ENCODE measurements around the gene PREX1. TPM values are rescaled to one million over a fixed set of nuclear protein-coding genes. Genes with fewer than 3 reads are reported as not detected.
A peak's percentile ranks its signal among the peaks of the same experiment; 100 is the strongest.

The PREX1 gene
- polyA plus RNA-seq, 1 donor (not counting 4 experiments of a cell fraction or from before 2014, with no cell fraction given) = 0.22 TPM

DNA sequence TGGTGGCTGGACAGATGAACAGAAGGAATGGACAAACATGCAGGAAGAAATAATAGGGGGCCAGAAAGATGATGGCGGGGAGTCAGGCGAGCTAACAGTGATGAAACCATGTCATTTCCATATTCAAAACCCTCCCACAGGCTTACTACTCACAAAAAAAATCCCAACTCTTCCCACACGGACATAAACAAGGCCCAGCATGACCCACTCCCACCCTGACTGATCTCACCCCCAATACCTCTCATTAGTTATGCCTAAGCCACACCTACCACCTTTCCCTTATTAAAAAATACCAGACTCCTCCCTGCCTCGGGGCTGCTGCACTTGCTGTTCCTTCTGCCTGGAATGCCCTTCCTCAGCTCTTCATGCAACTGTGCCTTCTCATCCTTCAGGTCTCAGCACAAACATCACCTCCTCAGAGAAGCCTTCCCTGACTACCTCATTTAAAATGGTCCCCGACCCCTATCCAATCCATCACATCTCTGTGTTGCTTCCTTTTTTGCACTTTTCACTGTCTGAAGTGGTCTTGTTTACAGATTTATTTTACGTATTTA, 145.8 kb downstream of the PREX1 start:
- H3K4me2 ChIP-seq (ENCODE audit: control insufficient read depth, extremely low read depth, insufficient read depth, low read depth, low read length) = no peak overlapping the region
- H3K27me3 ChIP-seq (ENCODE audit: control insufficient read depth, extremely low read depth, insufficient read depth, low read length) = peaks cover 13% of the 10 kb centered on the region
- dilution Hi-C loops (cut with MboI; ENCODE audit: extremely low pct_ligation_motif_present, low sequenced_read_pairs) = no loop called here
- H3K9ac ChIP-seq (ENCODE audit: control insufficient read depth, extremely low read depth, insufficient read depth, low read length) = no peak overlapping the region
- no peak for DNase-seq (ENCODE audit: low read depth, low spot score)
- no peaks in the 10 kb centered on the region for H4K20me1 ChIP-seq (ENCODE audit: control insufficient read depth, extremely low read depth, insufficient read depth, low read length)
- no peak overlapping the region for H3K27ac ChIP-seq (ENCODE audit: control insufficient read depth, insufficient read depth, low read length)
- H3K4me3 ChIP-seq (ENCODE audit: control insufficient read depth in 2 of 3, extremely low read depth in 1 of 3, insufficient read depth in 2 of 3, low read depth in 1 of 3, low read length in 3 of 3) = no peak overlapping the region
- H2AFZ ChIP-seq (ENCODE audit: control insufficient read depth, low read length) = no peak overlapping the region
- H3K9me3 ChIP-seq (ENCODE audit: control insufficient read depth, low read depth, low read length) = no peaks in the 10 kb centered on the region
- H3K79me2 ChIP-seq (ENCODE audit: control insufficient read depth, insufficient read depth, low read length) = no peaks in the 10 kb centered on the region
- TF ChIP-seq, protein P1, sequence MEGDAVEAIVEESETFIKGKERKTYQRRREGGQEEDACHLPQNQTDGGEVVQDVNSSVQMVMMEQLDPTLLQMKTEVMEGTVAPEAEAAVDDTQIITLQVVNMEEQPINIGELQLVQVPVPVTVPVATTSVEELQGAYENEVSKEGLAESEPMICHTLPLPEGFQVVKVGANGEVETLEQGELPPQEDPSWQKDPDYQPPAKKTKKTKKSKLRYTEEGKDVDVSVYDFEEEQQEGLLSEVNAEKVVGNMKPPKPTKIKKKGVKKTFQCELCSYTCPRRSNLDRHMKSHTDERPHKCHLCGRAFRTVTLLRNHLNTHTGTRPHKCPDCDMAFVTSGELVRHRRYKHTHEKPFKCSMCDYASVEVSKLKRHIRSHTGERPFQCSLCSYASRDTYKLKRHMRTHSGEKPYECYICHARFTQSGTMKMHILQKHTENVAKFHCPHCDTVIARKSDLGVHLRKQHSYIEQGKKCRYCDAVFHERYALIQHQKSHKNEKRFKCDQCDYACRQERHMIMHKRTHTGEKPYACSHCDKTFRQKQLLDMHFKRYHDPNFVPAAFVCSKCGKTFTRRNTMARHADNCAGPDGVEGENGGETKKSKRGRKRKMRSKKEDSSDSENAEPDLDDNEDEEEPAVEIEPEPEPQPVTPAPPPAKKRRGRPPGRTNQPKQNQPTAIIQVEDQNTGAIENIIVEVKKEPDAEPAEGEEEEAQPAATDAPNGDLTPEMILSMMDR (optimal IDR thresholded peaks at IDR 0.05 in 1 of 3, IDR thresholded peaks at IDR 0.05 in 1 of 3, conservative IDR thresholded peaks at IDR 0.05 in 1 of 3; ENCODE audit: extremely low read depth in 1 of 3, insufficient read depth in 2 of 3, low read length in 3 of 3) = no peak
- peak; percentile 21 for TF ChIP-seq EZH2 (IDR thresholded peaks at IDR 0.05; ENCODE audit: low read length)
- H3K9me1 ChIP-seq (ENCODE audit: control insufficient read depth, extremely low read depth, insufficient read depth, low read length) = no peaks in the 10 kb centered on the region
- no peaks in the 10 kb centered on the region for H3K36me3 ChIP-seq (ENCODE audit: control insufficient read depth in 2 of 2, extremely low read depth in 1 of 2, insufficient read depth in 2 of 2, low read length in 2 of 2)
- H3K4me1 ChIP-seq (ENCODE audit: control insufficient read depth, extremely low read depth, insufficient read depth, low read length) = peaks cover 7% of the 10 kb centered on the region
- FAIRE-seq = no peak

DNA sequence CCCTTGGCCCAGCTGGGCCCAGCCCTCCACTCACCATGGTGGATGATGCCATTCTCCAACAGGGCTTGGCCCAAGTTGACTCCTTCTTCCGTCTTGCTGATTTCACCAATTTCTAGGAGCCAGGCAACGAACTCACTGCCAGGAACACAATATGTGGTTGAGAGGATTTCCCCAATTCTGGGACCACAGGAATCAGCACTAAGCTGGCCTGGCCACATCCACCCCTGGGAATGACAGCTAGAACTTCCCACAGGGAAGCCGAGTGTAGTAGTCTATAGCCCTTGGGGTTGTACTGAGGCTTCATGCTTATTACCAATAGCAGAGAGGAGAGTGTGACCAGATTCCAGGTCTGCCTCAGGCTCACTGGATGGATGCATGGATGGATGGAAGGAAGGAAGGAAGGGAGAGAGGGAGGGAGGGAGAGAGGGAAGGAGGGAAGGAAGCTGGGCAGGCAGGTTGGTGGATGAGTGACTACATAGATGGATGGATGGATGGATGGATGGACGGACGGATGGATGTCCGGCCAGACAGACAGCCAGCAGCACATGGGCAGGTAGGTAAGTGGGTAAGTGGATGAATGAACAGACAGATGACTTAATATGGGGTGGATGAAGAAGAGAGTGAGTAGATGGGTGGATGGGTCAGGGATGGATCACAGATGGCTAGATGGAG, 146.5 kb downstream of the PREX1 start:
- no peak overlapping the region for H3K9ac ChIP-seq (ENCODE audit: control insufficient read depth, extremely low read depth, insufficient read depth, low read length)
- no peaks in the 10 kb centered on the region for H4K20me1 ChIP-seq (ENCODE audit: control insufficient read depth, extremely low read depth, insufficient read depth, low read length)
- no peak overlapping the region for H3K4me2 ChIP-seq (ENCODE audit: control insufficient read depth, extremely low read depth, insufficient read depth, low read depth, low read length)
- no peak for FAIRE-seq
- TF ChIP-seq, protein P1 (optimal IDR thresholded peaks at IDR 0.05 in 1 of 3, IDR thresholded peaks at IDR 0.05 in 1 of 3, conservative IDR thresholded peaks at IDR 0.05 in 1 of 3; ENCODE audit: extremely low read depth in 1 of 3, insufficient read depth in 2 of 3, low read length in 3 of 3) = no peak
- no peak for TF ChIP-seq EZH2 (IDR thresholded peaks at IDR 0.05; ENCODE audit: low read length)
- DNase-seq (ENCODE audit: low read depth, low spot score) = no peak
- no peak overlapping the region for H3K4me3 ChIP-seq (ENCODE audit: control insufficient read depth in 2 of 3, extremely low read depth in 1 of 3, insufficient read depth in 2 of 3, low read depth in 1 of 3, low read length in 3 of 3)
- no peaks in the 10 kb centered on the region for H3K36me3 ChIP-seq (ENCODE audit: control insufficient read depth in 2 of 2, extremely low read depth in 1 of 2, insufficient read depth in 2 of 2, low read length in 2 of 2)
- no peaks in the 10 kb centered on the region for H3K9me3 ChIP-seq (ENCODE audit: control insufficient read depth, low read depth, low read length)
- no peaks in the 10 kb centered on the region for H3K9me1 ChIP-seq (ENCODE audit: control insufficient read depth, extremely low read depth, insufficient read depth, low read length)
- H2AFZ ChIP-seq (ENCODE audit: control insufficient read depth, low read length) = no peak overlapping the region
- H3K27me3 ChIP-seq (ENCODE audit: control insufficient read depth, extremely low read depth, insufficient read depth, low read length) = peaks cover 8% of the 10 kb centered on the region
- H3K27ac ChIP-seq (ENCODE audit: control insufficient read depth, insufficient read depth, low read length) = no peak overlapping the region
- H3K79me2 ChIP-seq (ENCODE audit: control insufficient read depth, insufficient read depth, low read length) = no peaks in the 10 kb centered on the region
- dilution Hi-C loops (cut with MboI; ENCODE audit: extremely low pct_ligation_motif_present, low sequenced_read_pairs) = no loop called here
- H3K4me1 ChIP-seq (ENCODE audit: control insufficient read depth, extremely low read depth, insufficient read depth, low read length) = peaks cover 7% of the 10 kb centered on the region
